Hepatocyte (in vitro differentiated cells): ENCODE measurements around the gene HNRNPH1.

ENCODE experiments used
- CTCF ChIP-seq: fragments of 200-600 bp; sonication (generic); IDR thresholded peaks from 2 replicates; pipeline ENCODE4 v1.5.1; 2016; ENCODE audit warnings: antibody characterized with exemption, mild to moderate bottlenecking; ENCODE audit not compliant: poor library complexity
- EZH2 ChIP-seq: fragments of 200-600 bp; sonication (generic); IDR thresholded peaks from 2 replicates; pipeline ENCODE4 v1.6.1; 2016; ENCODE audit warnings: antibody characterized with exemption, mild to moderate bottlenecking, borderline replicate concordance
- EZH2phosphoT487 ChIP-seq: fragments of 200-600 bp; sonication (generic); IDR thresholded peaks from one replicate; pipeline ENCODE4 v1.6.1; 2018; ENCODE audit warnings: antibody characterized with exemption, mild to moderate bottlenecking, low read depth, moderate library complexity; ENCODE audit not compliant: unreplicated experiment, severe bottlenecking

- TF ChIP-seq CTCF (no peak), EZH2 (no peak), EZH2phosphoT487 (no peak)
These were observed 24.4 kb downstream of the HNRNPH1 start for GRCh38 chr5:179599100-179599499.
